ENCODE data around the gene CCDC38.
"Not testable (repeated sequence)": the region's sequence is repeated elsewhere in the genome, so short reads cannot be mapped to it uniquely, and the experiment has no call there.

The CCDC38 gene

DNA sequence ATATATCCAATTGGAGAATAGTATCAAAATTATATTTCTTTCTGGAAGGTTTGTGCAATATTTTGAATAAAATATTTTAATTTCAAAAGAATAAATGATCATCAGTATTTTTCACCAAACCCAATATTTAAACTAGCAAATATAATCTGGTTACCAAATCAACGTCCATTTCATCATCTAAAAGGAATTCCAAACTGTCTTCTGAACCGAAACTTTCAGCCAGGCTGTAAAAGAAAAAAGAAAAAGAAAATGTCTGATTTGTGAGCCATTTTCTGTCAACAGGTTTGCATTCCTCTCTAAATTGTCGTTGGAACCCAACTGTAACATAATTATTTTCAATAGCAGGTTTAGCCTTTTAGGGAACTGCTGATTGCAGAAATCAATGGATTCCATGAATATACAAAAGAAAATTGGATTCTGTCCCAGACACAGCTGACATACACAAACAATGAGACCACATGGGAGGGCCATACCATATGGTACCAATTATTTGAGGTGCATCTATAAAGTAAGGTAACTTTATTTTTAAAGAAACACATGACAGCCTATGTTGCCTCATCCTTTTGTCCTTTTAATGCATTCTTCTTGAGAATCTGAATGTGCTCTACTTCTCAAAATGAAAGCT, 61.0 kb downstream of the CCDC38 start:
- no peak for DNase-seq

DNA sequence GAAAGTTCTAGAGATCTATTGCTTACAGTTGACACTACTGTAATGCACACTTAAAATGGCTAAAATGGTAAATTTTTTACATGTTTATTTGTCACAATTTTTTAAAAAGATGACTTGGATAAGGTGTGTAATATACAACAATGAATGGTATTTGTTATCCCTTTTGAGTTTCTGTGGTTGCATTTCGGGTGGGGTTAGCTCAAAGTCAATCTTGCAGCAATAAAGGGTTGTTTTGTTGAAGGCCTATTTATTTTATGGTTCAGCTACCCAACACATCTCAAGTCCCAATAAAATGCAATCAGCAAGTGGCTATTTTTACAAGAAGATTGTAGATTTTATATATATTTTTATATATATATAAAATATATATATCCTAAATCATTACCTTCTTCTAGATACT, 61.5 kb downstream of the CCDC38 start:
- no peak for DNase-seq

DNA sequence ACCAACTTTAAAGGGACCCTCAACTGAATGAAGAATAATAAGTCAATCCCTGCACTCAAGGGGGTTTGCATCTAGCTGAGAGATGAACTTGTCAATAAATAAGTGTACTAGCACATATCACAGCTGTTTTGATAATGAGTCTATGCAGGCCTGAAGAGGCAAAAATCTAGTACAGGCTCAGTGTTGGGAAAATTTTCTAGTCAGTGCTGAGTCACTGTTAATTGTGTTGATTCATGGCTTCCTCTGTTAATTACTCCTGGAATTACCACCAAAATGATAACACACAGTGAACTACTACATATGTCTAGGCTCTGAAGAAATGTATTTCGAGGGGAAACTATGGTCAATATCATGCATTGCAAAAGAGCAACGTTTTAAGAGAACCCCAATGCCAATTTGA, 64.8 kb downstream of the CCDC38 start:
- no peak for DNase-seq

GRCh38 chr12:95874452-95874851, 68.0 kb downstream of the CCDC38 start:
- DNase-seq, result no peak

DNA sequence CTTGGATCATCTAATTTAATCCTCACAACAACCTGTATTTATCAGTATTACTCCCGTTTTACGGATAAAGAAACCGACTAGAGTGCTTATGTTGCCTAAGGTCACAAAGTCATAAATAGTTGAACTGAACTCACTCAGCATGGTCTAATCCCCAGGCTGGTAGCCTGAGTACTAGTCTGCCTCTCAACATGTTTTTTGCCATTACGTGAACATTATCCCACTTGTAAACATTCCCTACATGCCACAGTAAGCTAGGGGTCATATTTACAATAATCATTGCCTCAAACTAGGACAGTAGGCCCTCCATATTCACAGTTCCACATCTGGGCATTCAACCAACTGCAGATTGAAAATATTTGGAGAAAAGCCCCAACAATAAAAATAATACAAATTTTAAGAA, 71.5 kb downstream of the CCDC38 start:
- DNase-seq, result no peak

DNA sequence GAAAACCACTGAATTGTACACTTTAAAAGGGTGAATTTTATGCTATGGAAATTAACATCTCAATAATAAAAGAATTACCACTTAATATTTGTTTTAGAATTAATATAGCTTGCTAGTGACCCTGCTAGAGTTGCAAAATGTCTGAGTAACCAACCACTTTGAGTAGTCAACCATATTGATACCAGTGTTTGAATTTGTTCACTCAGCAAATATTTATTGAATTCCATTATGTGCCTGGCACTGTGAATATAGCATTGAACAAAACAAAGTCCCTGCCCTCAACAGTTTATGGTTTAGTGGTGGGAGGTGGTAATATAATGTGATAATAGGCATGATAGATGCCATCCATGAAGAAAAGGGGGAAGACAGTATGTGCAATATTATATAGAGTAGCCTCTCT, 79.1 kb downstream of the CCDC38 start:
- no peak for DNase-seq

DNA sequence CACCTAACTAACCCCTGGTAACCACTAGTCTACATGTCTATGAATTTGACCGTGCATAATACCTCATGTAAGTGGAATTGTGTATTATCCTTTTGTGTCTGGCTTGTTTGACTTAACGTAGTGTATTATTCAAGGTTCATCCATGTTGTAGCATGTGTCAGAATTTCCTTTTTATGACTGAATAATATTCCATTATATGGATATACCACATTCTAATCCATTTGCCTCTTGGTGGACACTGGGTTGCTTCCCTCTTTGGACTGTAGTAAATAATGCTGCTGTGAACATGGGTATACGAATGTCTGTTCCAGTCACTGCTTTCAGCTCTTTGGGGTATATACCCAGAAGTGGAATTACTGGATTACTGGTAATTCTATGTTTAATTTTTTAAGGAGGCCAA, 80.4 kb downstream of the CCDC38 start:
- no peak for DNase-seq

GRCh38 chr12:95859947-95860850, 82.2 kb downstream of the CCDC38 start:
- DNase-seq, result no peak

DNA sequence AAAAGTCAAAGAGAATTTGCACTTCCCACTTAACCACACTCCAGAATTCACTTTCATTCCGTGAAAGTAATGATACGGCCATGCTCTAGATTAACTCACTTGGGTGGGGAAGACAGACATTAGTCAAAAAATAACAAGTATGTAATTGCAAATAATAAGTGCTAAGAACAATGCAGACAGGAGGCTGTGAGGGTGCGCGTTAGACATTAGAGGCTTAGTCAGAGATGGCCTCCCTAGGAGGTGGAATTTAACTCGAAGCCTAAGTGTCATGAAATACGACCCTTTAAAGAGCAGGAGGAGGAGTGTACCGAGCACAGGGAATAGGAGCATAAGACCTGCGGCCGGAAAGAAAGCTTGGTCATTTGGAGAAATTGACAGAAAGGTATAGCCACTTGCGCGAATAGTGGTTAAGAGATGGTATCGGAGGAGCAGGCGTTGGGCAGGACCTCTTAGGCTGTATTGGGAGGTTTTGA, 83.0 kb downstream of the CCDC38 start:
- DNase-seq, result peak; percentile 6

DNA sequence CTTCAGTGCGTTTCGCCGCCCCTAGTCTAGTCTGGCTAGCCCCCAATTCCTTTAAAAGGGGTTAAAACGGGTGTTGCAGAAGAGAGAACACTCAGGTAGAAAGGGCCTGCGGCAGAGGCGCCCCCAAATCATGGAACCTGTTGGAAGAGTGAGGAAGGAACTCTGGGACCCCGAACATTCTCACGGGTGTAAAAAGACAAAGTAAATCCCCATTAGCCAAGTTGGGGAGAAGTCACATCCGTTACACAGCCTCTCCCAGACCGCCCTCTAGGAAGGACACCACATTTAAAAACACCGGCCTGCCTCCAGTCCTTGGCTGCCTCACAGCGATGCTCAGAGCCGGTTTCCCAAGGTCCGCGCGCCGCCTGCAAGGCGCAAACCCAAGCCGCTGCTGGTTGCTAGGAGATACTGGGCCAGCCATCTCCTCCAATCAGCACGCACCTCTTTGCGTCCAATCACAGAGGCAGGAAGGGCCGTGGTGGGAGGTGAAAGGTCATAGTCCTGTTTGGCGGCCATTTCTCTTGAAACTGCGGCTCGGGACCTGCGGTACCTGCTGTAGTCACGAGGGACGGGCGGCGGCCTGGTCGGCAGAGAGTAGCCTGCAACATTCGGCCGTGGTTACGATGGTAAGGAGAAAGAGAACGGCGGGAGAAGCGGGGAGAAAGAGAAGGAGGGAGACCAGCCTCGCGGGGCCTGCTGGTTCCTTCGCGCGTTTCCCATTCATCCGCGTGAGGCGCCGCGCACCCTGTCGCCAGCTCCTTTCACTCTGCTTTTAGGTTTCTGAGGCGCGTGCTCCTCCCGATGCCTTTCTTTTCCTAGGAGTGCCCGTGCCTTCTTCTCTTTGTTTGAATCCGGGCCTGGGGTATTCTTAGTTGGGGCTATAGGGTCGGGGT, 83.7 kb downstream of the CCDC38 start, which contains the start of gene SNRPF:
SNRPF (plus strand) TSS at position 502 of the 893 bp plus-strand sequence; CDS start at position 624, 122 bp downstream.
- DNase-seq, result peak; percentile 85

GRCh38 chr12:95857799-95858198, 84.6 kb downstream of the CCDC38 start:
- no peak for DNase-seq

GRCh38 chr12:95857156-95857555, 85.3 kb downstream of the CCDC38 start:
- DNase-seq, result no peak

GRCh38 chr12:95852133-95852532, 90.3 kb downstream of the CCDC38 start:
- DNase-seq, result no peak

- DNase-seq, result no peak
These were observed 90.8 kb downstream of the CCDC38 start for GRCh38 chr12:95851606-95852005.

- no peak for DNase-seq
These were observed 93.6 kb downstream of the CCDC38 start for GRCh38 chr12:95848575-95849388.

- not testable (repeated sequence) for DNase-seq
These were observed 100.0 kb downstream of the CCDC38 start for GRCh38 chr12:95842426-95842825.

- no peak for DNase-seq
These were observed 104.3 kb downstream of the CCDC38 start for GRCh38 chr12:95838125-95838524.

DNA sequence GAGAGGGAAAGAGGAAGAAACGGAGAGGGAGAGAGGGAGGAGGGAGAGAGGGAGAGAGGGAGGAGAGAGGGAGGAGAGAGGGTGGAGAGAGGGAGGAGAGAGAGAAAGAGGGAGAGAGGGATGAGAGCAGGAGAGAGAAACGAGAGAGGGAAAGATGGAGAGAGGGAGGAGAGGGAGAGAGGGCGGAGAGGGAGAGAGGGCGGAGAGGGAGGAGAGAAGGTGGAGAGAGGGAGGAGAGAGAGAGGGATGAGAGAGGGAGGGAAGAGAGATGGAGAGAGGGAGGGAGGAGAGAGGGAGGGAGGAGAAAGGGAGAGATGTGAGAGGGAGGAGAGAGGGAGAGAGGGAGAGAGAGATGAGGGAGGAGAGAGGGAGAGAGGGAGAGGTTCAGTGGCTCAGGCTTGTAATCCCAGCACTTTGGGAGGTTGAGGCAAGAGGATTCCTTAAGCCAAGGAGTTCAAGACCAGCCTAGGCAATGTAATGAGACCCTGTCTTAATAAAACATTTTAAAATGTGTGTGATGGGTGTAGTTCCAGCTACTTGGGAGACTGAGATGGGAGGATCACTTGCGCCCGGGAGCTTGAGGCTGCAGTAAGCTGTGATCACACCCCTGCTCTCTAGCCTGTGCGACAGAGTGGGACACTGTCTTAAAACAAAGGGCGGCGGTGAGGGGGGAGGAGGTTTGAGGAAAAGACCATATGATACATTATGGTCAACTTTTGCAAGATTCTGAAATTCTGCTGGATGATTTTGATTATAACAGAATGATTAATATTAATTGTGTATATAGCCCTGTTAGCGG, 105.0 kb downstream of the CCDC38 start:
- DNase-seq, result no peak

DNA sequence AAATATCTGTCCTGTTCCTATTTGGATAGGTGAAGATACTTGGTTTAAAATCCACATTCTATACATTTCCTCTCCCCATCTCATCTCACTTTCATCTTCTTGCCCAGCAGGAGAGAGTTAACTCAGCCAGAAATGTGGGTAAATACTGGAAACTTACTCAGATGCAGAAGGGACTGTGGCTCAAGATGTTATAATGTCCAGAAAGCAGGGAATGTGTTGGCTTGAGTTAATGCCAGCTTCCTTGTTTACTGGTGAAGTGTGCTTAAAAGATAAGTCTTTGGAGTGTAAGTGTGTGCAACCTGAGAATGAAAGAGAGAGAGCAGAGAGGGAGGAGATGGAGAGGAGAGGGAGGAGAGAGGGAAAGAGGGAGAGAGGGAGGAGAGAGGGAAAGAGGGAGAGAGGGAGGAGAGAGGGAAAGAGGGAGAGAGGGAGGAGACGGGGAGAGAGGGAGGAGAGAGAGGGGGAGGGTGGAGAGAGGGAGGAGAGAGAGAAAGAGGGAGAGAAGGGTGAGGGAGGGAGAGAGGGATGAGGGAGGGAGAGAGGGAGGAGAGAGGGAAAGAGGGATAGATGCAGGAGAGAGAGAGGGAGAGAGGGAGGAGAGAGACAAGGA, 105.7 kb downstream of the CCDC38 start:
- DNase-seq, result no peak

DNA sequence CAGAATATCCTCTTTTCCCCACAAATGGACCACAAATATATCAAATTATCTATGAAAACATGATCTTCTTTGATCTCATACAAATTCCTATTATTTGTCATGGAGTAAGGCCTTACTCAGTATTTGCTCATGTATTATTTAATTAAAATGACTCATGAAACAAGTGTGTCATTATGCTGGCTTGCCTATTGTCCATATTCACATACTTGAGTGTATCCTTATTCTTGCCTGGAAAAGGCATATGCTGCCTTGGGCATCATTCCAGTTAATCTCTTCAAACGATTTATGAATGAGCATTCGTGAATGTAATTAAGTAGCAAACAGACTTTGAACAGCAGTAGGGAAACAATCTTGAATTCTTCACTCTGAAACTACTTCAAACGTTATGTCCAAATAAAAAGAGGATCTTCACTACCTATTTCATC, 106.2 kb downstream of the CCDC38 start:
- no peak for DNase-seq

DNA sequence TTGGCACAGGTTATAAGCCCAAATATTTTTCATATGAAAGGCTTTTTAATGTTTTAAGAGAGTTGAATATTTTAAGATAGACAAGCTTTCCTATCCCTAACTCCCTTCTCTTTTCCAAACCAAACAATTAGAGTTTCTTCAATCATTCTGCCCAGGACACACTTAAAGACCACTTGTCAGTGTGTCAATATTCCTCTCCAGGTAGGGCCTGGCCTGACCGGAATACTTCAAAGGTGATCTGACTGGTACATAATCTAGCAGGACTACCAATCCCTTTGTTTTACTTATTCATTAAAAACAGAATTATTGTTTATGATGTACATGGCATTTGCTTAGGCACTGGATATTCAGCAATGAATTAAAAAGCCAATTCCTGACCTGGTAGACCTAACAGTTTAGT, 107.8 kb downstream of the CCDC38 start:
- no peak for DNase-seq
